SHP77 treated with DMSO at 0.1 percent for 48 hours (cell line): ENCODE measurements around the gene GDF10.

ENCODE experiments used
- DNase-seq: peaks from one replicate; lab custom pipeline; 2025; lab: John Stamatoyannopoulos, UW

GDF10 gene

GRCh38 chr10:47316131-47316530, 16.1 kb downstream of the GDF10 start:
- DNase-seq, result no peak

GRCh38 chr10:47317251-47317650, 17.3 kb downstream of the GDF10 start:
- no peak for DNase-seq

GRCh38 chr10:47318706-47319105, 18.7 kb downstream of the GDF10 start:
- no peak for DNase-seq

- no peak for DNase-seq
These were observed 19.8 kb downstream of the GDF10 start for GRCh38 chr10:47319784-47320183.

- no peak for DNase-seq
These were observed 20.8 kb downstream of the GDF10 start for GRCh38 chr10:47320812-47321211.

GRCh38 chr10:47321521-47322195, 21.7 kb downstream of the GDF10 start:
- DNase-seq, result no peak

- no peak for DNase-seq
These were observed 22.5 kb downstream of the GDF10 start, which contains the start of gene GDF2 for GRCh38 chr10:47322300-47323061. Gene GDF2 (plus strand): TSS chr10:47322454. CDS start chr10:47322669, 215 bp downstream.

- no peak for DNase-seq
These were observed 23.1 kb downstream of the GDF10 start for GRCh38 chr10:47323087-47323486.

GRCh38 chr10:47323636-47324296, 23.8 kb downstream of the GDF10 start:
- DNase-seq, result no peak

- DNase-seq, result no peak
These were observed 25.6 kb downstream of the GDF10 start for GRCh38 chr10:47325303-47326291.

GRCh38 chr10:47326306-47326926, 26.4 kb downstream of the GDF10 start:
- DNase-seq, result no peak

GRCh38 chr10:47326927-47327330, 26.9 kb downstream of the GDF10 start:
- DNase-seq, result no peak

- no peak for DNase-seq
These were observed 29.9 kb downstream of the GDF10 start for GRCh38 chr10:47329855-47330254.

GRCh38 chr10:47330366-47330765, 30.4 kb downstream of the GDF10 start:
- no peak for DNase-seq

- no peak for DNase-seq
These were observed 30.8 kb downstream of the GDF10 start for GRCh38 chr10:47330804-47331203.

- no peak for DNase-seq
These were observed 31.5 kb downstream of the GDF10 start for GRCh38 chr10:47331491-47331890.

- DNase-seq, result no peak
These were observed 32.0 kb downstream of the GDF10 start for GRCh38 chr10:47331954-47332353.

- no peak for DNase-seq
These were observed 32.4 kb downstream of the GDF10 start for GRCh38 chr10:47332371-47332770.

- DNase-seq, result no peak
These were observed 32.9 kb downstream of the GDF10 start for GRCh38 chr10:47332946-47333345.

- no peak for DNase-seq
These were observed 33.5 kb downstream of the GDF10 start for GRCh38 chr10:47333532-47333931.
